Smooth muscle cell (in vitro differentiated cells): ENCODE measurements around the gene AGPAT2. TPM values are rescaled to one million over a fixed set of nuclear protein-coding genes. Genes with fewer than 3 reads are reported as not detected.

Source experiments
- DNase-seq: peaks from one replicate; lab custom pipeline; 2025; ENCODE audit not compliant: unreplicated experiment; lab: John Stamatoyannopoulos, UW
- H2AFZ ChIP-seq: fragments of 200-600 bp; sonication (generic); 2 replicates; pipeline ENCODE4 v1.6.0; 2016; ENCODE audit warnings: antibody characterized with exemption, low read depth, mild to moderate bottlenecking
- H3F3A ChIP-seq: fragments of 200-600 bp; sonication (generic); 2 replicates; pipeline ENCODE4 v1.6.0; 2017; ENCODE audit warnings: antibody characterized with exemption, low read depth
- H3K27ac ChIP-seq: fragments of 200-600 bp; sonication (generic); 2 replicates; pipeline ENCODE4 v1.5.1; 2016; ENCODE audit warnings: low read depth, mild to moderate bottlenecking
- H3K27me3 ChIP-seq: fragments of 200-600 bp; sonication (generic); 2 replicates; pipeline ENCODE4 v1.6.1; 2016; ENCODE audit warnings: low read depth, mild to moderate bottlenecking
- H3K36me3 ChIP-seq: fragments of 200-600 bp; sonication (generic); 2 replicates; pipeline ENCODE4 v1.5.1; 2016; ENCODE audit warnings: low read depth
- H3K4me1 ChIP-seq: fragments of 200-600 bp; sonication (generic); 2 replicates; pipeline ENCODE4 v1.5.1; 2016; ENCODE audit warnings: low read depth
- H3K4me2 ChIP-seq: fragments of 200-600 bp; sonication (generic); 2 replicates; pipeline ENCODE4 v1.6.0; 2016; ENCODE audit warnings: mild to moderate bottlenecking
- H3K4me3 ChIP-seq: fragments of 200-600 bp; sonication (generic); 2 replicates; pipeline ENCODE4 v1.5.1; 2016; ENCODE audit warnings: mild to moderate bottlenecking
- H3K79me2 ChIP-seq: fragments of 200-600 bp; sonication (generic); 2 replicates; pipeline ENCODE4 v1.6.0; 2016; ENCODE audit warnings: low read depth, mild to moderate bottlenecking
- H3K9ac ChIP-seq: fragments of 200-600 bp; sonication (generic); 2 replicates; pipeline ENCODE4 v1.6.0; 2016; ENCODE audit warnings: low read depth
- H3K9me3 ChIP-seq: fragments of 200-600 bp; sonication (generic); replicated peaks from 2 replicates; pipeline ENCODE4 v1.5.1; 2016; ENCODE audit warnings: low read depth
- H4K20me1 ChIP-seq: fragments of 200-600 bp; sonication (generic); 2 replicates; pipeline ENCODE4 v1.6.0; 2016; ENCODE audit warnings: low read depth
- WGBS: methylation state at CpG from one replicate; pipeline ENCODE4 v1.1.7; 2016; ENCODE audit warnings: low lambda C conversion rate; 5-methylcytosine and 5-hydroxymethylcytosine counted together
- polyA plus RNA-seq: library from polyadenylated mRNA; unstranded; fragments of >200 nt; fragmentation: Nextera tagmentation; extraction: Ambion mirVana; gene quantifications from 2 replicates; pipeline ENCODE4 v1.2.1, GENCODE V29; 2016
- total RNA-seq: library from RNA; depleted of rRNA; stranded (reverse); fragments of >200 nt; gene quantifications from 2 replicates; pipeline ENCODE4 v1.2.3, GENCODE V29; 2014
- TF ChIP-seq, protein P1 (sequence below): fragments of 200-600 bp; sonication (generic); IDR thresholded peaks from 2 replicates; pipeline ENCODE4 v1.5.1; 2017; ENCODE audit warnings: borderline replicate concordance, mild to moderate bottlenecking, antibody characterized with exemption; ENCODE audit not compliant: insufficient read depth, poor library complexity, severe bottlenecking

AGPAT2 gene
- total and polyA plus RNA-seq, 2 experiments from 2014 or later = 42.9 to 105 TPM

DNA sequence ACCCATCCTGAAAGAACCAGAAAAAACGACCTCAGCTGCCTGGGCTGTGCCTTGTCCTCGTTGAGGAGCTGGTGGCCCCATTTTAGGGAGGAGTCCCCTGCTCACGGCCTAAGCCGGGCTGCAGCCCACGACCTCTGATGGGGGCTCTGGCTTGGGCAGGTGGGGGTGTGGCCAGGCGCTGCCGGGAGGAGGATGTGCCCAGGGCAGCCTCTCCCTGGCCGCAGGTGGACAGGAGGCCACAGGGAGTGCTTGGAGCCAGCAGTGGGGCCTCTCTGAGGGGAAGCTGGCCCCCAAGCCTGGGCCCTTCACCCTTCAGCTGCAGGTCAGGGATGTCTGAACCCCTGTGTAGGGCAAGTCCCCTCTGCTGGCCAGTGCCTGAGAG, 27.6 kb upstream of the AGPAT2 start:
- Histone ChIP-seq H3K9ac (no peak overlapping the region), H3K79me2 (no peaks in the 10 kb centered on the region), H3K36me3 (no peaks in the 10 kb centered on the region), H3K4me2 (no peak overlapping the region), H3K4me3 (no peak overlapping the region), H3K4me1 (peaks cover 8% of the 10 kb centered on the region), H4K20me1 (peaks cover 27% of the 10 kb centered on the region), H3K9me3 (no peaks in the 10 kb centered on the region), H3K27ac (no peak overlapping the region), H3K27me3 (no peaks in the 10 kb centered on the region), H3F3A (peaks cover 6% of the 10 kb centered on the region), H2AFZ (no peak overlapping the region)
- TF ChIP-seq, protein P1, sequence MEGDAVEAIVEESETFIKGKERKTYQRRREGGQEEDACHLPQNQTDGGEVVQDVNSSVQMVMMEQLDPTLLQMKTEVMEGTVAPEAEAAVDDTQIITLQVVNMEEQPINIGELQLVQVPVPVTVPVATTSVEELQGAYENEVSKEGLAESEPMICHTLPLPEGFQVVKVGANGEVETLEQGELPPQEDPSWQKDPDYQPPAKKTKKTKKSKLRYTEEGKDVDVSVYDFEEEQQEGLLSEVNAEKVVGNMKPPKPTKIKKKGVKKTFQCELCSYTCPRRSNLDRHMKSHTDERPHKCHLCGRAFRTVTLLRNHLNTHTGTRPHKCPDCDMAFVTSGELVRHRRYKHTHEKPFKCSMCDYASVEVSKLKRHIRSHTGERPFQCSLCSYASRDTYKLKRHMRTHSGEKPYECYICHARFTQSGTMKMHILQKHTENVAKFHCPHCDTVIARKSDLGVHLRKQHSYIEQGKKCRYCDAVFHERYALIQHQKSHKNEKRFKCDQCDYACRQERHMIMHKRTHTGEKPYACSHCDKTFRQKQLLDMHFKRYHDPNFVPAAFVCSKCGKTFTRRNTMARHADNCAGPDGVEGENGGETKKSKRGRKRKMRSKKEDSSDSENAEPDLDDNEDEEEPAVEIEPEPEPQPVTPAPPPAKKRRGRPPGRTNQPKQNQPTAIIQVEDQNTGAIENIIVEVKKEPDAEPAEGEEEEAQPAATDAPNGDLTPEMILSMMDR = no peak
- WGBS = 89% methylated on average over 8 of the region's 8 CpGs
- no peak for DNase-seq

DNA sequence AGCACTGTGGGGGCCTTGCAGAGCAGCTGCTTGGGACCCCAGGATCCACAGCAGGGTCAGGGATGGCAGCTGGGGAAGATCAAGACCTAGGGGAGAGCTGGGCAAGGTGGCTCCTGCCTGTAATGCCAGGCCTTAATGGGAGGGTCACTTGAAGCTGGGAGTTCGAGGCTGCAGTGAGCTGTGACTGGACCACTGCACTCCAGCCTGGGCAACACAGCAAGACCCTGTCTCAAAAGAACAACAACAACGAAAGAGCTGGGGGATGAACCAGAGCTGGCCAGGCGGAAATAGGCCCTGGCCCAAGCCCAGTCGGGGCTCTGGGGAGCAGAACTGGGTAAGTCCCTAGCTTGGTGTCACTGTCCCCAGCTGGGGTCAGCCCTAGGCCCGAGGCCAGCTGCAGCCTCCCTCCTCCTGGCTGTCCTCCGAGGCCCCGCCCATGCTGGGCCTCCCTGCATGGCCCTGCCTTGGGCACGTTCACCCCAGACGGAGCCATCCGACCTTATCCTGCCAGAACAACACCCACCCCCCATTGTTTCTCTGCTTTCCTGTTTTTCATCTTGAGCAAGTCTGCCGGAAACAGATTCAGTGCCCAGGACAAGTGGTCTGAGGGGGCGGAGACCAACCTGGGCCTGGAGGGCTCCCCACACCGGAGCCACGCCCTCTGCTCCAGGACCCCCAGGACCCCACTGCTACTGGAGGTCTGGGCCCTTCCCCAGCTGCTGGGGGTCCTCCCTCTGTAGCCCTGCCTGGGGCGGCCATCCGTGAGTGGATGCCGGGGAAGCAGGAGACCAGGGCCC, 27.0 kb upstream of the AGPAT2 start:
- Histone ChIP-seq H3K27me3 (no peaks in the 10 kb centered on the region), H3K79me2 (no peaks in the 10 kb centered on the region), H3K27ac (no peak overlapping the region), H3K4me1 (peaks cover 8% of the 10 kb centered on the region), H3K36me3 (no peaks in the 10 kb centered on the region), H3K9ac (no peak overlapping the region), H2AFZ (no peak overlapping the region), H3K4me3 (no peak overlapping the region), H3F3A (peaks cover 6% of the 10 kb centered on the region), H3K9me3 (no peaks in the 10 kb centered on the region), H3K4me2 (no peak overlapping the region), H4K20me1 (peaks cover 21% of the 10 kb centered on the region)
- DNase-seq = no peak
- 91% methylated on average over 17 of the region's 17 CpGs for WGBS
- TF ChIP-seq, protein P1 = no peak

DNA sequence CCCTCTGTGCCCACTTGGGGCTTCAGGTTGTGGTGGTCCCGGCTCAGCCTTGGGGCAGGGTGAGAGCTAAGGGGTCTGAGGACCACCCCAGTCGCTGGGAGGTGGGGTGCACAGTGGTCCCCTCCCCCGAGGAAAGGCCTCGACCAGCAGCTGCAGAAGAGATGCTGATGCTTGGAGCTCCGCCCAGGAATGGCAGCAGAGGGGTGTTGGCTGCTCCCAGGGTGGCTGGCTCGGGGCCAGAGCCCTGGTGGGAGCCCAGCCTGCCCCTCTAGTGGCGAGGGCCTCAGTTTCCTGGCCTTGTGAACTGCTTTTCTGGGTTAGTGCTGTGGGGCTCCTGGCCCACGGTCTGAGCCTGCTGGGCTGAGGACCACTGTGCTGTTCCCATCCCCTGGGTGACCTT, 26.3 kb upstream of the AGPAT2 start:
- Histone ChIP-seq H3K9ac (no peak overlapping the region), H3K4me2 (peak overlapping the region; percentile 98), H3K9me3 (no peaks in the 10 kb centered on the region), H2AFZ (no peak overlapping the region), H4K20me1 (peaks cover 15% of the 10 kb centered on the region), H3K36me3 (no peaks in the 10 kb centered on the region), H3K79me2 (no peaks in the 10 kb centered on the region), H3K4me3 (peak overlapping the region; percentile 80), H3K4me1 (peaks cover 8% of the 10 kb centered on the region), H3F3A (peaks cover 6% of the 10 kb centered on the region), H3K27me3 (no peaks in the 10 kb centered on the region), H3K27ac (no peak overlapping the region)
- TF ChIP-seq, protein P1 = no peak
- DNase-seq = no peak
- WGBS = 77% methylated on average over 8 of the region's 8 CpGs
